NT2/D1 (cell line): ENCODE results near the gene NDUFS5.
"Not testable (repeated sequence)": the region's sequence is repeated elsewhere in the genome, so short reads cannot be mapped to it uniquely, and the experiment has no call there.

ENCODE experiments used
- SUZ12 ChIP-seq: IDR thresholded peaks from 2 replicates; pipeline ENCODE4 v1.6.1; 2011; ENCODE audit not compliant: insufficient read length, insufficient read depth; ENCODE audit errors: extremely low read depth
- YY1 ChIP-seq: IDR thresholded peaks from 2 replicates; pipeline ENCODE4 v1.6.1; 2011; ENCODE audit not compliant: insufficient read length, insufficient read depth

DNA sequence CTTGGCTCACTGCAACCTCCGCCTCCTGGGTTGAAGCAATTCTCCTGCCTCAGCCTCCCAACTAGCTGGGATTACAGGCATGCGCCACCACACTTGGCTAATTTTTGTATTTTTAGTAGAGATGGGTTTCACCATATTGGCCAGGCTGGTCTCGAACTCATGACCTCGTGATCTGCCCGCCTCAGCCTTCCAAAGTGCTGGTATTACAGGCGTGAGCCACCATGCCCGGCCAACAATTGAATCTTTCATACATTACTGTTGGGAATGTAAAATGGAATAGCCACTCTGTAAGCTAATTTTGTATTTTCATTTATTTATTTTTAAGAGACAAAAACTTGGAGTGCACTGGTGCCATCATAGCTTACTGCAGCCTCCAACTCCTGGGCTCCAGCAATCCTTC lies 35.4 kb downstream of the NDUFS5 start:
- not testable (repeated sequence) for TF ChIP-seq SUZ12, YY1
